A673 (cell line): ENCODE results near the gene PRRC2A.

ENCODE experiments used
- CTCF ChIP-seq: fragments of 300-800, 200-600 bp; sonication (generic); conservative IDR thresholded peaks from 2 replicates; pipeline ENCODE4 v1.5.1; 2017; ENCODE audit warnings: low read depth, mild to moderate bottlenecking, antibody characterized with exemption, low read length, moderate library complexity, mixed read lengths
- EZH2 ChIP-seq: fragments of 200-600 bp; sonication (generic); IDR thresholded peaks from 2 replicates; pipeline ENCODE4 v1.6.1; 2017; ENCODE audit warnings: borderline replicate concordance, low read depth, mild to moderate bottlenecking, mixed read lengths, antibody characterized with exemption, low read length; ENCODE audit not compliant: poor library complexity, severe bottlenecking

GRCh38 chr6:31610968-31611367 is 9.5 kb upstream of the PRRC2A start:
- no peak for TF ChIP-seq CTCF
- TF ChIP-seq EZH2: no peak
